ENCODE results near the gene SIPA1. TPM values are rescaled to one million over a fixed set of nuclear protein-coding genes. Genes with fewer than 3 reads are reported as not detected.

Gene SIPA1
- total and polyA plus RNA-seq, 9 of the 15 experiments (the other 6 are each of a cell fraction or from before 2014, with no cell fraction given) = 0.25 to 85.8 (median 16.8) TPM

DNA sequence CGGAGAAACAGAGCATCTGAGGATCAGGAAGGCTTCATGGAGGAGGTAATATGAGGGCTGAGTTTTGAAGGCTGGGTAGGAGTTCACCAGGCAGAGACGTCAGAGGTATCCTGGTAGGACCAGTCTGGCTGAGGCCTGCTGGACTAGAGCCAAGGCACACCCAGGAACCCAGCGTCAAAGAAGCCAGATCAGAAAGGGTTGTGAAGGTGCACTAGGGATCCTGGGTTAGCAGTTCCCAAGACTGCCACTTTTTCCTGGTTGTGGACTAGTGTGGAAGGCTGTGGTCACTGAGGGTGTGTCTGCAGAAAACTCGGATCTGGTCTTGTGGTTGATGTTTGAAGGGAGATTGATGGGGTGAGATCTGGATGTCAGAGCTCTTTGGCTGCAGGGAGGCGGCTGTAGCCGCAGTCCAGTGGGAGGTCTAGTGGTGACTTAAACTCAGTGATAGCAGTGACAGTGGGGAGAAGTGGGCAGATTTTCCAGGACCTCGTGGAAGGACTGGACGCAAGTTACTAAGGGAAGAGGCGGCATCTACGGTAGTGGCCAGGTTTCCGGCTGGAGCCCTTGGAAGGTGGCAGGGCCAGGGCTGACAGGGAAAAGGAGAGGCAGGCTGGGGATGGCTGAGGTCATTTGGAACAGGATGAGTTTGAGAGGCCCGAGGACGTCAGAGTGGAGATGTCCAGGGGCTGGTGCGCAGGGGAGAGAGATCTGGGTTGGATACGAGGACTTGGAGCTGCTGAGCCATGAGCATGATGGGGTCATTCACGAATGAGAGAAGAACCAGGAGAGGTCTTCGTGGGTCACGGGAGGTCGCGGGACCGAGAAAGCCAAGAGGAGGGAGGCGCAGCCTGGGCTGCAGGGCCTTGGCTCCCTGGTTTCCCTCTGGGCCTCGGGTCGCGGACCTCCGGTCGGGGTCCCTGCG is 13.9 kb downstream of the SIPA1 start (continued):
- TF ChIP-seq SMARCA5 (IDR thresholded peaks at IDR 0.05) = 0 out of 2 replicates have a peak, but pooled peaks have one; percentile 35
- TF ChIP-seq PHTF2 (CRISPR knock-in tag; IDR thresholded peaks at IDR 0.05) = no peak
- TF ChIP-seq TEAD2 (tag; IDR thresholded peaks at IDR 0.05) = no peak
- no peak for TF ChIP-seq TGIF2 (CRISPR knock-in tag; IDR thresholded peaks at IDR 0.05)
- TF ChIP-seq GATAD2B (IDR thresholded peaks at IDR 0.05; ENCODE audit: borderline replicate concordance) = no peak
- TF ChIP-seq NCOA2 (IDR thresholded peaks at IDR 0.05; ENCODE audit: partially characterized antibody in 2 of 2) = no peak
- TF ChIP-seq CEBPB (tag; IDR thresholded peaks at IDR 0.05) = no peak

DNA sequence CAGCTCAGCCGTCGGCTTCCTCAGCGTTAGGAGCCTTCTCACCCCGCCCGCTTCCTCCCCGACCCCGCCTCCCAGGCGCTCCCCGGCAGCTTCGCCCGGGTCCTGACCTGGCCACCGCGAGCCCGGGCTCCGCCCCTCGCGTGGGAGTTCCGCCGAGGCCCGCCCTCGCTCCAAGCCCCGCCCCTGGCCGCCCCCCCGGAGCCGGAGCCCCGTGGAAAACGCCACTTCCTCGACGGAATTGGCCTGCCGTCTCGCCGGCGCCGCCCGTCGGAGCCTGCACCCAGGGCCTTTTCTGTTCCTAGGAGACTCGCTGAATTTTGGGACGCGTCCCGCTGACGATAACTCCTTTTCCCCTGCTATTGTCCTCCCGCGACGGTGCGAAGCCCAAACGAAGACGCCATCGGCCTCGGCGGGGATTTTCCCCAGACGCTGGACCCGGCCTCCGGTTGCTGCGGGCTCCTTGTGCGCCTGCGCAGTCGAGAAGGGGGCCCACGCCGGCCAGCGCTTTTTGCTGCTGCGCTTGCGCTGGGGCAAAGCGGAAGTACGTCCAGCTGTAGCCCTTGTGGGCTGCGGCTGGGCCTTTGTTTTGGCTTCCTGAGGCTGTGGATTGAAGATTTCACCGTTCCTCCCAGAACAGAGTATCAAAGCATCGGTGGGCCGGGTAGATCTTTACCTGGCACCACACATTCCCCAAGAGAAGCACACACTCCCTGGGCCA is 14.8 kb downstream of the SIPA1 start:
- POLR2A ChIA-PET = interaction anchor here (0.6 to 5.0 kb wide), 22 partner anchors 8 to 523 kb away, joined by 3 to 56 read pairs (median 3); partner anchors contain the start of genes EHBP1L1, NEAT1, PCNX3 and RELA
- 1% methylated on average over 43 of the region's 68 CpGs for WGBS (ENCODE audit: insufficient coverage, low coverage, missing lambda C conversion rate)
- no peak for TF ChIP-seq PYGO2 (tag; IDR thresholded peaks at IDR 0.05)
- TF ChIP-seq HNRNPK (IDR thresholded peaks at IDR 0.05; ENCODE audit: low read depth, low read length, poor library complexity, severe bottlenecking) = no peak
- no peak for TF ChIP-seq EWSR1 (IDR thresholded peaks at IDR 0.05; ENCODE audit: borderline replicate concordance, low read depth, partially characterized antibody)

More for the DNA sequence above, 14.8 kb downstream of the SIPA1 start:
- H3K79me2 ChIP-seq (ENCODE audit: control insufficient read depth, insufficient read depth, low read length) = no peaks in the 10 kb centered on the region
- in situ Hi-C loops (cut with MboI) = no loop called here
- H3K9me1 ChIP-seq (ENCODE audit: control insufficient read depth, insufficient read depth, low read length) = no peaks in the 10 kb centered on the region
- peaks cover 78% of the 10 kb centered on the region; the same call in 2 of the 3 replicates for H3K36me3 ChIP-seq (ENCODE audit: control insufficient read depth, insufficient read depth, low read length)
- no peaks in the 10 kb centered on the region for H3K27me3 ChIP-seq (ENCODE audit: control insufficient read depth in 2 of 2, insufficient read depth in 2 of 2, low read length in 2 of 2)
- H3K4me1 ChIP-seq (replicated peaks in 1 of 2; ENCODE audit: control insufficient read depth in 2 of 2, insufficient read depth in 2 of 2, low read length in 2 of 2) = peaks cover 29 to 55% of the 10 kb centered on the region in 2 experiments
- DNase-seq (ENCODE audit: extremely low read depth in 1 of 4, low spot score in 3 of 4) = peak; percentile 95 to 99 (median 98)
- intact Hi-C loops (cut with micrococcal nuclease) = loop anchor here (2.0 kb wide), 1 partner anchor 14 kb away; the partner anchor contains the start of gene SIPA1
- H4K20me1 ChIP-seq (replicated peaks; ENCODE audit: control insufficient read depth, insufficient read depth, low read length) = 0 out of 2 replicates have a peak, but pooled peaks cover 8% of the 10 kb centered on the region
- BruUV-seq (replicated peaks) = TSS peak; percentile 62
- H3K4me2 ChIP-seq (ENCODE audit: insufficient read depth, low read length) = peak overlapping the region; percentile 84
- CTCF ChIA-PET (ENCODE audit: low intra/inter-chr PET ratio) = no interaction called here
- H3K27ac ChIP-seq (ENCODE audit: extremely low read depth, low read depth, low read length) = peak overlapping the region; percentile 92
- H2AFZ ChIP-seq (ENCODE audit: low read depth, low read length) = peak overlapping the region; percentile 94
- no peaks in the 10 kb centered on the region for H3K9me3 ChIP-seq (replicated peaks; ENCODE audit: control insufficient read depth, insufficient read depth, low read depth, low read length)
- peak; percentile 96 for FAIRE-seq
- peak overlapping the region; percentile 74 to 95 for H3K9ac ChIP-seq (ENCODE audit: insufficient read depth in 1 of 2, low read depth in 2 of 2, low read length in 2 of 2)
- ATAC-seq = peak; percentile 93
- peak overlapping the region; percentile 46 for H3K4me3 ChIP-seq
